HPDE6-E6E7 (cell line): ENCODE data around the gene TATDN3.
A peak's percentile ranks its signal among the peaks of the same experiment; 100 is the strongest.
"Not testable (repeated sequence)": the region's sequence is repeated elsewhere in the genome, so short reads cannot be mapped to it uniquely, and the experiment has no call there.

Source experiments
- DNase-seq: peaks from one replicate; pipeline ENCODE4 v3.0.0; 2011; ENCODE audit warnings: missing footprints; ENCODE audit errors: extremely low spot score

The TATDN3 gene, protein sequence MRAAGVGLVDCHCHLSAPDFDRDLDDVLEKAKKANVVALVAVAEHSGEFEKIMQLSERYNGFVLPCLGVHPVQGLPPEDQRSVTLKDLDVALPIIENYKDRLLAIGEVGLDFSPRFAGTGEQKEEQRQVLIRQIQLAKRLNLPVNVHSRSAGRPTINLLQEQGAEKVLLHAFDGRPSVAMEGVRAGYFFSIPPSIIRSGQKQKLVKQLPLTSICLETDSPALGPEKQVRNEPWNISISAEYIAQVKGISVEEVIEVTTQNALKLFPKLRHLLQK

GRCh38 chr1:212791676-212792395, at the start of gene TATDN3, which contains the start of gene NSL1:
Gene TATDN3, plus strand, starts transcription at chr1:212791894. Its CDS starts 28 bp downstream, at chr1:212791922.
Gene NSL1, minus strand, starts transcription at chr1:212791777. Its CDS starts 14 bp downstream, at chr1:212791763.
- peak; percentile 79 for DNase-seq

DNA sequence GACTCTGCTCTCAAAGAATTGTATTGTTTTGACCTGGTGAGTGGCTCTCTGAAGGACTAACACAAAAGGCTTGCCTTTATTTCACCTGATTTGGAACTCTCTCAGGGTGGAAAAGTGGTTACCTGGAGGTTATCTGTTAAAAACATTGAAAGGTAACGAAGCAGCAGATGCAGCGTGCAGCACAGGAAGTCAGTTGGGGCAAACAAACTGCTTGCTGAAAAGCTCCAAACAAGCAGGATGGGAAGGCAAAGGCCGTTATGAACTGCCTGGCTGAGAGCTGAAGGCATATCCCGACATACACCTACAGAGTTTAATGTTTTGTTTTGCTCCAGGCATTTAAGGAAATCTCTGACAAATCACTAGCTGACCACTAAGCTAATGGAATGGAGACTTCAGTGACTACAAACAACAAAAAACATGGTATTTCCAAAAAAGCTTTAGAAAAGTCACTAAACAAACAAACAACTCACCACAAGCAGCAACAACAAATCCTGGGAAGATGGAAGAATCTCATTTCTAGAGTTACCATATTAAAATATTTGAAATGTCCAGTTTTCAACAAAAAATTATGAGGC, 47.7 kb upstream of the TATDN3 start:
- DNase-seq = no peak

DNA sequence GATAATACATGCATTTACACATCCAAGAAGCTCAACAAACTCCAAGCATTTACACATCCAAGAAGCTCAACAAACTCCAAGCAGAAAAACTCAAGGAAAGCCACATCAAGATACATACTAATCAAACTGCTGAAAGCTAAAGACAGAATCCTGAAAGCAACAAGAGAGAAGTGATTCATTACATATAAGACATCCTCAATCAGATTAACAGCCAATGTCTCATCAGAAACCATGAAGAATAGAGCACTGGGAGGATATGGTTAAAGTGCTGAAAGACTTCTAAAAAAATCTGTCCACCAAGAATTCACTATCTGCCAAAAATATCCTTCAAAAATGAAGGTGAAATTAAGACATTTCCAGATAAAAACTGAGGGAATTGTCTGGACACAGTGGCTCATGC, 46.4 kb upstream of the TATDN3 start:
- DNase-seq = no peak

- DNase-seq = no peak
Measured at GRCh38 chr1:212746546-212746945, 45.1 kb upstream of the TATDN3 start.

DNA sequence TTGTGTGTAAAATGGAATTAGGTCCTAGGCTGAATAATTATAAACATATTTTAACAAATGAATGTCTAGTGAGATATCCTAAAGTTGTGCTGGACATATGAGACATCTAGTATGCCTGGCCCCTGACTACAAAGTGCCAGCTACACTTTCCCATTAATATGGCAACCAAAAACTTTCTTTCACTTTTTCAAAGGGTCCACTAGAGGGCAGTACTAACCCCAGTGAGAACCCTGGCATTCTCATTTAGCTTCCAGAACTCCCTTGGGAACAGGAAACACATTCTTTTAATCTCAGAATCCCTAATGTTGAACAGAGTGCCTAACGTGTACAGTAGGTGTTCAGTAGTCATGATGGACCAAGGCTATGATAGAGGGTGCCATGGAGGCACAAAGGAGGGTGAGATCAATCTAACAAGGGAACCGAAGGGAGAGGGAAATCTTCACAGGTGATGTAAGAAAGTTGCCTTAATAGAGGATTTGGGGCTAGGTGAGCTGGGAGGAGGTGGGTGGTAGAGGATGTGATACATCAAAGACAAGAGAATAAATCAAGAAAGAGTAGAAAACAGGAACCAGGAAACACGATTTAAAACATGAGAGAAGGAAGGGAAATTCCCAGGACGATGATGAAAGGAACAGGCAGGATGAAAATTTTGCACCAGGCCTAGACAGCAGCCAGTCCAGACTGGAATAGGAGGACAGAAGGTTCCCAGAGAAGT, 41.7 kb upstream of the TATDN3 start:
- DNase-seq = peak; percentile 50

DNA sequence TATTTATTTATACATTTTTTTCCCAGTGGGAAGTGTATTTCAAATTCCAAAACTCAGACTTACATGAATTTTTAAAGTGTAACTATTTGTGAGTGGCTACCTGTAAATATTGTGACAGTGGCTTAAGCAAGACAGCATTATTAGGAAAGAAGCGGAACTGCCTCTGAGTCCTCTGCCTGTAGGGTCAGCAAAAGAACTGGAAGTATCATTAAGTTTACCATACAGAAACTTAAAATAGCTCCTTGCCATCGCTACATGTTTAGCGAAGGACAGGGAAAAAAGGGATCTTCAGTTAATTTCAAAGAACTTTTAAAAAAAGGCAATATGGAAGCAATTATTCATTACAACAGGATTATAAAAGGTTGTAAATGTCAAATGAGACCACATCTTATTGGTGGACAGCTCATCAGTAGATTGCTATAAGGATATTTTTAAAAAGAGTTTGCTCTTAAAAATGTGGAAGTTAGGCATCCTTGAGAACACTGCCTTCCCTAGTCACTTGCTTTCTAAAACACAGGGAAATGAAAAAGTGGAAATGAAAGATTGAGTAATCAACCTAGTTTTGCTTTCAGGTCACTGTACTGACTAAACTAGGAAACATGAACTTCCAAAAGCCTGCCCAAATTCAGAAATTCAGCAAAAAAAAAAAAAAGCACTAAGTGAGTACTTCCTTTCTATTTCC, 39.3 kb upstream of the TATDN3 start:
- no peak for DNase-seq

DNA sequence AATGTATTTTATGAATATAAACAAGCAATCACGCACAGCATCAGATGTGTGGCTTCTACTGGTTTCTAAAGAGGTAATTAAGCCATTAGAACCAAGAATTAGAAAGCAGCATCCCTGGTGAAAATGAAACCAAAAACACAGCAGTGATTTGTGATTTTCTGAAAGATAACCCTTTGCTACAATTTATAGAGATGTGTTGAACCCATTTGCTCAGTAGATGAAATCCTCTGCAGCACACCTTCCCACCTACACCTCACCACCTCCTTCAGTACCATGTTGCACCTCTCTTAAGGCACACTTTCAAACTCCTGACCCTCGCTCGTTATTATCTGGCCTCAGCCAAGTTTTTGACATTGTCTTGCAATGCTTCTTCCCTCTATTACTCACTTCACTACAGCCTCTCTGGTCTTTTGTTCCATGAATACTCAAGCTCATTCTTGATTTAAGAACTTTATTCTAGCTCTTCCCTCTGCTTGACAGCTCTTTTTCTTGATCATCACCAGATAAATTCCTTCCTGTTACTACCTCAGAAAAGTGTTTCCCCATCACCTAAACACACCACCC, 38.7 kb upstream of the TATDN3 start:
- DNase-seq = no peak

DNA sequence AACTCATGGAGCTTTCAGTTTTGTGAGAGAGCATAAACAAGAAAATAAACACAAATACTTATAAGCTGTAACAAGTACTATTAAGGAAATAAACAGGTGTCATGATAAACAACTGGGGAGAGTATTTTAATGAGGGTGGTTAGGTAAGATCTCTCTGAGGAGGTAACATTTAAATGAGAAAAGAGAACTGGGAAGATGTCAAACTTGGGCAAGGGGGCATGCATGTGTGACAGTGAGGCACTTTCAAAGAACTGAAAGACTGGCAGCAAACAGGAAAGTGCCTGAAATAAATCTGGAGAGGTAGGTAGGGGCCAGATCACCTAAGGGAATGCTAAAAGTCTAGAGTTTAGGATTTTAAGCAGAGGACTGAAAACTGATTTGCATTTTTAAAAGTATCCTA, 37.9 kb upstream of the TATDN3 start:
- no peak for DNase-seq

GRCh38 chr1:212754193-212754592, 37.5 kb upstream of the TATDN3 start:
- no peak for DNase-seq

DNA sequence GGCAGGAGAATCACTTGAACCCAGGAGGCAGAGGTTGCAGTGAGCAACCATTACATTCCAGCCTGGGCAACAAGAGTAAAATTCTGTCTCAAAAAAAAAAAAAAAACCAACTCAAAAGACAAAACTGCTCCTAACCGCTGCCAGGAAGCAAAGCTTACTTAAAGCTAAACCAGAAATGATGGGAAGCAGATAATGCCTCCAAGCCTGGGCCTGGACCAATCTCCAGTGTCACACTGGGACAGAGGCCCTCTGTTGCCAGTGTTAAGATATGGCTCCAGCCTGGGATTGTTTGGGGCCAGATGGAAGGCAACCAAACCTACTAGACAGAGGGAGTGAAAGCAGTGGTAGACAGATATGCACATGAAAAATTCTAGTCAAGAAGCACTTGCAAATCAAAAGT, 37.0 kb upstream of the TATDN3 start:
- no peak for DNase-seq

DNA sequence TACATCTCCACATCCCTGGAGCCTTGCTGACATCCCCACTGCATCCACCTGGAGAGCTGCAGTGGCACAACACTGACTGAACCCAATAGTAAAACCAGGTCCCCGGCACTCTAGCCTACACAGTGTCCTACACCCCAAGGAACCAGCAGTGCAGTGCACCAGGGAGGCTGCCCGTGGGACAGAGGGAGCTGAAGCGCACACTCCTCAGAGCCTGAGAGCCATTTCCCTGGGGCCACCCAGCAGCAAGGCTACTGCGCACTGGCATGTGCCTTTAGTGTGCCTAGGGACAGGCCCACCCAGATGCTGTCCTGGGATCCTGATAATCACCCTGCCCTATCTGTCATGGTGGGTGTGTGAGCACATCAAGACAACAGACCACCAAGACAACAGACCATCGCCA, 32.0 kb upstream of the TATDN3 start:
- DNase-seq = no peak

DNA sequence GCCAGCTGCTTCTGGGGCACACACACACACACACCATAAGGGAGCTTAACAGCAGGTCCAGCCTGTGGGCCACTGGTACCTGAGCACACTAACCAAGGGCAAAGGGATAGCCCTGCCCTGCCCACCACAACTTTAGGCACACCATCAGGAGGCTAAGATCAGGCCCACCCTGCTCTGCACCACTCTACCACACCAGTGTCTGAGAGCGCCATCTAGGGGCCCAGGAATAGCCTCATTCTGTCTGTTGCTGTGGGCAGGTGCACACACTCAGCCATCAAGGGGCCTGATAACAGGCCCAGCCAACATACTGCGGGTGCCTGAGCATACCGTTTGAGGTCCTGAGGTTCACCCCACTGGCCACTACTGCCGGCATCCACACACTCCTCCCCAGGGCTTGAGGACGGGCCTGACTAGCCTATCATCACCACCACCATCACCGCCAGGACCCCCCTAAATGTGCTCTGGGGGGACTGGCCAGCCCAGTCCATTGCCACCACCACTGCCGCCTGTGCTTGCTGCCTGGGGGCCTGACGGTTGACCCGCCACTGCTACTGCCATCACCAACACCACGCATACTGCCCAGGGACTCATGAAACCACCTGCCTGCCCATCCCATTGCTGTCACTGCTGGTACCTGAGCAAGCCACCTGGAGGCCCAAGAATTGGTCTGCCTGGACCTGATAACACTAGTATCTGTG, 31.4 kb upstream of the TATDN3 start:
- DNase-seq = no peak

- DNase-seq = no peak
Measured at GRCh38 chr1:212762234-212762633, 29.5 kb upstream of the TATDN3 start.

DNA sequence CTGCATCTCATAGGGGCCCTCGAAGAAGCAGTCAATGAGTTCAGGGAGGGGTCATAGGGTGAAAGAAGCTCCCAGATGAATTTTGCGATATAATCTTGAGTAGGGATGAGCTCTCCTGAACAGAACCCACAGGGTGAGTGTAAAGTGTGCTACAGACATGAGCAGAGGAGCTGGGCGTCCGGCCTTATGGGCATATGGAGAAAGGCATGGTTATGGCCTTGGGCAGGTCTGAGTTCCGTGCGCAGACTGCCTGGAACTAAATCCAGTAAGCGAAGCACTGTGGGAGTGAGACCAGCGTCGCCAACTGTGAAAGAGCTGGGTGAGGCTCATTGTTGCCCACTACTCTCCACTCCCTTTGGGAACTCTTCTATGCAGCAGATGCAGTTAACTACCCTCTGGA, 28.9 kb upstream of the TATDN3 start:
- no peak for DNase-seq

DNA sequence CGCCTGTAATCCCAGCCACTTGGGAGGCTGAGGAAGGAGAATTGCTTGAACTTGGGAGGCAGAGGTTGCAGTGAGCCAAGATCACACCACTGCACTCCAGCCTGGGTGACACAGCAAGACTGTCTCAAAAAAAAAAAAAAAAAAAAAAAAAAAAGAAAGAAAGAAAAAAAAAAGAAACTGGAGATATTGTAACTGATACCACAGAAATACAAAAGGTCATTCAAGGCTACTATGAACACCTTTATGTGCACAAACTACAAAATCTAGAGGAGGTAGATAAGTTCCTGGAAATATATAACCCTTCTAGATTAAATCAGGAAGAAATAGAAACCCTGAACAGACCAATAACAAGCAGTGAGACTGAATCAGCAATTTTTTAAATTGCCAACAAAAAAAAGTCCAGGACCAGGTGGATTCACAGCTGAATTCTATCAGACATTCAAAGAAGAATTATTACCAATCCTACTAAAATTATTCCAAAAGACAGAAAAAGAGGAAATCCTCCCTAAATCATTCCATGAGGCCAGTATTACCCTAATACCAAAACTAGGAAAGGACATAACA, 26.9 kb upstream of the TATDN3 start:
- not testable (repeated sequence) for DNase-seq

DNA sequence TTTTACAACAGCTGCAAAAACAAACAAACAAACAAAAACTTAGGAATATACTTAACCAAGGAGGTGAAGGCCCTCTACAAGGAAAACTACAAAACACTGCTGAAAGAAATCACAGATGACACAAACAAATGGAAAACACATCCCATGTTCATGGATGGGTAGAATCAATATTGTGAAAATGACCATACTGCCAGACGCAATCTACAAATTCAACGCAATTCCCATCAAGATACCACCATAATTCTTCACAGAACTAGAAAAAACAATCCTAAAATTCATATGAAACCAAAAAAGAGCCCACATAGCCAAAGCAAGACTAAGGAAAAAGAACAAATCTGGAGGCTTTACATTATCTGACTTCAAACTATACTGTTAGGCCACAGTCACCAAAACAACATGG, 24.9 kb upstream of the TATDN3 start:
- DNase-seq = not testable (repeated sequence)

- no peak for DNase-seq
Measured at GRCh38 chr1:212769459-212770167, 22.1 kb upstream of the TATDN3 start.

GRCh38 chr1:212771341-212771740, 20.4 kb upstream of the TATDN3 start:
- no peak for DNase-seq

GRCh38 chr1:212773011-212773410, 18.7 kb upstream of the TATDN3 start:
- DNase-seq = no peak

GRCh38 chr1:212774584-212774983, 17.1 kb upstream of the TATDN3 start:
- no peak for DNase-seq
